ENCODE data around the gene GGTLC2. TPM values are rescaled to one million over a fixed set of nuclear protein-coding genes. Genes with fewer than 3 reads are reported as not detected.

The GGTLC2 gene
- total RNA-seq, 3 donors from 2014 or later, result not detected

- Histone ChIP-seq H3K27me3 (no peaks in the 10 kb centered on the region), H3K27ac (no peak overlapping the region), H3K9me3 (no peaks in the 10 kb centered on the region), H3K36me3 (no peaks in the 10 kb centered on the region), H3K4me1 (no peaks in the 10 kb centered on the region), H3K4me3 (no peak overlapping the region)
- no peak for DNase-seq (ENCODE audit: low spot score in 2 of 2)
- TF ChIP-seq POLR2A (IDR thresholded peaks at IDR 0.05) (no peak), POLR2AphosphoS5 (IDR thresholded peaks at IDR 0.05) (no peak)
- TF ChIP-seq, protein P1, sequence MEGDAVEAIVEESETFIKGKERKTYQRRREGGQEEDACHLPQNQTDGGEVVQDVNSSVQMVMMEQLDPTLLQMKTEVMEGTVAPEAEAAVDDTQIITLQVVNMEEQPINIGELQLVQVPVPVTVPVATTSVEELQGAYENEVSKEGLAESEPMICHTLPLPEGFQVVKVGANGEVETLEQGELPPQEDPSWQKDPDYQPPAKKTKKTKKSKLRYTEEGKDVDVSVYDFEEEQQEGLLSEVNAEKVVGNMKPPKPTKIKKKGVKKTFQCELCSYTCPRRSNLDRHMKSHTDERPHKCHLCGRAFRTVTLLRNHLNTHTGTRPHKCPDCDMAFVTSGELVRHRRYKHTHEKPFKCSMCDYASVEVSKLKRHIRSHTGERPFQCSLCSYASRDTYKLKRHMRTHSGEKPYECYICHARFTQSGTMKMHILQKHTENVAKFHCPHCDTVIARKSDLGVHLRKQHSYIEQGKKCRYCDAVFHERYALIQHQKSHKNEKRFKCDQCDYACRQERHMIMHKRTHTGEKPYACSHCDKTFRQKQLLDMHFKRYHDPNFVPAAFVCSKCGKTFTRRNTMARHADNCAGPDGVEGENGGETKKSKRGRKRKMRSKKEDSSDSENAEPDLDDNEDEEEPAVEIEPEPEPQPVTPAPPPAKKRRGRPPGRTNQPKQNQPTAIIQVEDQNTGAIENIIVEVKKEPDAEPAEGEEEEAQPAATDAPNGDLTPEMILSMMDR (IDR thresholded peaks at IDR 0.05), result no peak
- intact Hi-C loops (cut with DNase I; ENCODE audit: low total_unique reads), result no loop called here
Observed at GRCh38 chr22:22671506-22671905, 27.1 kb downstream of the GGTLC2 start.

- no peak for TF ChIP-seq POLR2AphosphoS5 (IDR thresholded peaks at IDR 0.05)
- no peak for TF ChIP-seq POLR2A (IDR thresholded peaks at IDR 0.05)
- TF ChIP-seq, protein P1 (IDR thresholded peaks at IDR 0.05), result no peak
- Histone ChIP-seq H3K9me3 (no peaks in the 10 kb centered on the region), H3K27me3 (no peaks in the 10 kb centered on the region), H3K36me3 (no peaks in the 10 kb centered on the region), H3K4me1 (no peaks in the 10 kb centered on the region), H3K4me3 (no peak overlapping the region), H3K27ac (no peak overlapping the region)
- no peak for DNase-seq (ENCODE audit: low spot score in 2 of 2)
- intact Hi-C loops (cut with DNase I; ENCODE audit: low total_unique reads), result no loop called here
Observed at GRCh38 chr22:22673099-22673498, 28.7 kb downstream of the GGTLC2 start.

DNA sequence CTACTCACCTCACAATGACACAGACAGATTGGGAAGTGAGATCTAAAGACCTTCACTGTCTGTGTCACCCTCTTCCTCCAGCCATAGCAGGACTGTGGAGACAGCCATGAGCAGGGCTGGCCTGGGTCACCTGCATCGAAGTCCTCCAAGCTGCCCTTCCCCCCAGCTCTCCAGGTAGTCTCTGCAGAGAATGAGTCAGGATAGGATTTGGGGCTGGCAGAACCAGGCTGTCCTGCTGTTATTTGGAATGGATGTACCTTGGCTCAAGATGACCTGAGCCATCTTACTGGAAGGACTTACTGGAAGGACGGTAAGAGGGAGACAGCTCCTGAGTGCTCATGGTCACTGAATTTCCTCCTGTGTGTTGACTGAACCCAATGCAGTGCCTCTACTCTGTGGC, 29.2 kb downstream of the GGTLC2 start:
- TF ChIP-seq, protein P1 (IDR thresholded peaks at IDR 0.05), result no peak
- TF ChIP-seq POLR2A (IDR thresholded peaks at IDR 0.05) (no peak), POLR2AphosphoS5 (IDR thresholded peaks at IDR 0.05) (no peak)
- Histone ChIP-seq H3K27ac (no peak overlapping the region), H3K4me3 (no peak overlapping the region), H3K27me3 (no peaks in the 10 kb centered on the region), H3K36me3 (no peaks in the 10 kb centered on the region), H3K9me3 (no peaks in the 10 kb centered on the region), H3K4me1 (no peaks in the 10 kb centered on the region)
- DNase-seq (ENCODE audit: low spot score in 2 of 2), result no peak
- intact Hi-C loops (cut with DNase I; ENCODE audit: low total_unique reads), result no loop called here

- Histone ChIP-seq H3K9me3 (no peaks in the 10 kb centered on the region), H3K27me3 (no peaks in the 10 kb centered on the region), H3K4me1 (no peaks in the 10 kb centered on the region), H3K36me3 (no peaks in the 10 kb centered on the region), H3K27ac (no peak overlapping the region), H3K4me3 (no peak overlapping the region)
- TF ChIP-seq, protein P1 (IDR thresholded peaks at IDR 0.05), result no peak
- TF ChIP-seq POLR2AphosphoS5 (IDR thresholded peaks at IDR 0.05), result no peak
- TF ChIP-seq POLR2A (IDR thresholded peaks at IDR 0.05), result no peak
- no peak for DNase-seq (ENCODE audit: low spot score in 2 of 2)
- intact Hi-C loops (cut with DNase I; ENCODE audit: low total_unique reads), result no loop called here
Observed at GRCh38 chr22:22674467-22674866, 30.1 kb downstream of the GGTLC2 start.

DNA sequence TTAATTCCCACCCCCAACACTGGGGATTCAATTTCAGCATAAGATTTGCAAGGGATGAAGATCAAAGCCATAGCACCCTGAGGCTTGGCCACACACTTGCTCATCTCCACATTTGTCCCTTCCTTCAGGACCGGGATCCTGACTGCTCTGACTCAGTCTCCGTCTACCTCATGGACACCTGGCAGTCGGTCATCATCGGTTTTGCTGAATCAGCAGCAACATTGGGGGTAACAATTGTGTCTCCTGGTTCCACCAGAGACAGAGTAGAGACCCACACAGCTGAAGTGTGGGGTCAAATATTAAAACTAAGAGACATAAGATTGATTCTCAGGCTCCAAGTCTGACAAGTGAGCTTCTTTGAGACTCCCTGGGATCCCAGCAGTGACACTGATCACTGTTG, 34.6 kb downstream of the GGTLC2 start:
- H3K27me3 ChIP-seq, result no peaks in the 10 kb centered on the region

More for the DNA sequence above, 34.6 kb downstream of the GGTLC2 start:
- H3K27ac ChIP-seq, result no peak overlapping the region
- no peak for DNase-seq (ENCODE audit: low spot score in 2 of 2)
- no peaks in the 10 kb centered on the region for H3K36me3 ChIP-seq
- intact Hi-C loops (cut with DNase I; ENCODE audit: low total_unique reads), result no loop called here
- TF ChIP-seq, protein P1 (IDR thresholded peaks at IDR 0.05), result no peak
- TF ChIP-seq POLR2AphosphoS5 (IDR thresholded peaks at IDR 0.05) (no peak), POLR2A (IDR thresholded peaks at IDR 0.05) (no peak)
- no peaks in the 10 kb centered on the region for H3K4me1 ChIP-seq
- no peak overlapping the region for H3K4me3 ChIP-seq
- H3K9me3 ChIP-seq, result no peaks in the 10 kb centered on the region

Data from breast epithelium (tissue), 4 donors.